GM12801 (cell line): Measurements from ENCODE around the gene PNPO.

Experiments
- TF ChIP-seq, protein P1 (sequence below): IDR thresholded peaks from one replicate; pipeline ENCODE4 v1.5.1; 2011; ENCODE audit warnings: control low read depth; ENCODE audit not compliant: insufficient read length; ENCODE audit errors: extremely low read depth

The PNPO gene

GRCh38 chr17:47935961-47936360, 5.4 kb upstream of the PNPO start:
- TF ChIP-seq, protein P1, sequence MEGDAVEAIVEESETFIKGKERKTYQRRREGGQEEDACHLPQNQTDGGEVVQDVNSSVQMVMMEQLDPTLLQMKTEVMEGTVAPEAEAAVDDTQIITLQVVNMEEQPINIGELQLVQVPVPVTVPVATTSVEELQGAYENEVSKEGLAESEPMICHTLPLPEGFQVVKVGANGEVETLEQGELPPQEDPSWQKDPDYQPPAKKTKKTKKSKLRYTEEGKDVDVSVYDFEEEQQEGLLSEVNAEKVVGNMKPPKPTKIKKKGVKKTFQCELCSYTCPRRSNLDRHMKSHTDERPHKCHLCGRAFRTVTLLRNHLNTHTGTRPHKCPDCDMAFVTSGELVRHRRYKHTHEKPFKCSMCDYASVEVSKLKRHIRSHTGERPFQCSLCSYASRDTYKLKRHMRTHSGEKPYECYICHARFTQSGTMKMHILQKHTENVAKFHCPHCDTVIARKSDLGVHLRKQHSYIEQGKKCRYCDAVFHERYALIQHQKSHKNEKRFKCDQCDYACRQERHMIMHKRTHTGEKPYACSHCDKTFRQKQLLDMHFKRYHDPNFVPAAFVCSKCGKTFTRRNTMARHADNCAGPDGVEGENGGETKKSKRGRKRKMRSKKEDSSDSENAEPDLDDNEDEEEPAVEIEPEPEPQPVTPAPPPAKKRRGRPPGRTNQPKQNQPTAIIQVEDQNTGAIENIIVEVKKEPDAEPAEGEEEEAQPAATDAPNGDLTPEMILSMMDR, result no peak

DNA sequence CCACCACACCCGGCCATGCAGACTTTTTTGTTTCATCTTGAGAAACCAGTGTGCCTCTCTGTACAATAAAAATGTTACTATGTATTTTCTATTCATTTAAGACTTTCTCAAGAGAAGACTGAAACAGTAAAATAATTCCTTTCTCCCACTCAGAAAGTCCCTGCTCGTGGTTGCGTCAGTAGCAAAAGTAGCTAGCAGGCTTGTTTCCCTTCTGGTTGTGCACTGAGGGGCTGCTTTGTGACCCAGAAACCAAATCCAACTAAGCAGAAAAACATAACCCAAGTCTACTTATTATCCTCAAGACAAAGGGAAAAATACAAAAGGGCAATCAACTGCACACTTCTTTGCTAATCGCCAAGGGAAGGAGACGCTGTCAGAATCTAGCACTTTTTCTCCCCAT, 3.4 kb upstream of the PNPO start:
- TF ChIP-seq, protein P1, result no peak

GRCh38 chr17:47942096-47942510, 732 bp downstream of the PNPO start:
- TF ChIP-seq, protein P1, result no peak

GRCh38 chr17:47942568-47942967, 1.2 kb downstream of the PNPO start:
- TF ChIP-seq, protein P1, result no peak

DNA sequence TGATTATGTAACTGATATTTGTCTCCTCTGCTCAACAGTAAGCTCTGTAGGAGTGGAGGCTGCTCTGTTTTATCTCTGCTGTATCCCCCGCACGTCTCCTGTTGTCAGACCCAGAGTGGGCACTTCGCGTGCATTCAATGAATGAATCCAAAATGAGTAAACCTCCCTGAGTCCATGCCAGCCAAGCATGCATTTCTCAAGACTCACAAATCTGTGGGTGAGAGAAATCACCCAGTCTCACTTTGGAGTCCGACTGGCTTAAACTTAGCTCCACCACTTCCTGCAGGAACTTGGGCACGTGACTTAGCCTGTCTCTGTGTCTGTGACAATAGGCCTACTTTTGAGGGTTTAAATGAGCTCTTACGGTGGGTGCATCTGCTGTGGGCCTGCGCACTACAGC, 3.7 kb downstream of the PNPO start:
- TF ChIP-seq, protein P1, result no peak

GRCh38 chr17:47945529-47946508, 4.4 kb downstream of the PNPO start:
- TF ChIP-seq, protein P1, result no peak

DNA sequence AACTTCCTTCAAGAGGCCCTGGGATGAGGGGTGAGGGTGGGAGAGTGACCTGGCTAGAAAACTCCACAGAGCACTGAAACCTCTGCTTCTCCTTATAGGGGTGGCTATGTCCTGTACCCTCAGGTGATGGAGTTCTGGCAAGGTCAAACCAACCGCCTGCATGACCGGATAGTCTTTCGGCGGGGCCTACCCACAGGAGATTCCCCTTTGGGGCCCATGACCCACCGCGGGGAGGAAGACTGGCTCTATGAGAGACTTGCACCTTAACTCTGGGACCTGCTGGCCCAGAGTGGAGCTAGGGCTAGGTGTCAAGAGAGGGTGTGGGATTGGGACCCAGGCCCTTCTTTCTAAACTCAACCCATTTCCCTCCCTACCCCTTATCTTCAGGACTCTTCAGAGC, 5.1 kb downstream of the PNPO start:
- TF ChIP-seq, protein P1, result no peak
